ENCODE results near the gene HINFP.

The HINFP gene

DNA sequence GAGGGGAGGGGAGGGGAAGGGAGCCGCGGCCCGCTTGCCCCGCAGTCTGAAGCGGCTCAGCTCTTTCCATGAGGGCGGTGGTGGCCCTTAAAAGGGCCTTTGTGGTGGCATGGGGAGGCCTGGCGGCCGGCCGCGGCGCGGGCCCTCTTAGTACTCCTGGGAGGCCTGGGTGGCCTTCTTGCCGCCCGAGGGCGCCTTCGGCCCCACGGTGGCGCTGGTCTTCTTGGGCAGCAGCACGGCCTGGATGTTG lies 26.6 kb upstream of the HINFP start:
- peaks cover 60% of the 10 kb centered on the region for H3K36me3 ChIP-seq

DNA sequence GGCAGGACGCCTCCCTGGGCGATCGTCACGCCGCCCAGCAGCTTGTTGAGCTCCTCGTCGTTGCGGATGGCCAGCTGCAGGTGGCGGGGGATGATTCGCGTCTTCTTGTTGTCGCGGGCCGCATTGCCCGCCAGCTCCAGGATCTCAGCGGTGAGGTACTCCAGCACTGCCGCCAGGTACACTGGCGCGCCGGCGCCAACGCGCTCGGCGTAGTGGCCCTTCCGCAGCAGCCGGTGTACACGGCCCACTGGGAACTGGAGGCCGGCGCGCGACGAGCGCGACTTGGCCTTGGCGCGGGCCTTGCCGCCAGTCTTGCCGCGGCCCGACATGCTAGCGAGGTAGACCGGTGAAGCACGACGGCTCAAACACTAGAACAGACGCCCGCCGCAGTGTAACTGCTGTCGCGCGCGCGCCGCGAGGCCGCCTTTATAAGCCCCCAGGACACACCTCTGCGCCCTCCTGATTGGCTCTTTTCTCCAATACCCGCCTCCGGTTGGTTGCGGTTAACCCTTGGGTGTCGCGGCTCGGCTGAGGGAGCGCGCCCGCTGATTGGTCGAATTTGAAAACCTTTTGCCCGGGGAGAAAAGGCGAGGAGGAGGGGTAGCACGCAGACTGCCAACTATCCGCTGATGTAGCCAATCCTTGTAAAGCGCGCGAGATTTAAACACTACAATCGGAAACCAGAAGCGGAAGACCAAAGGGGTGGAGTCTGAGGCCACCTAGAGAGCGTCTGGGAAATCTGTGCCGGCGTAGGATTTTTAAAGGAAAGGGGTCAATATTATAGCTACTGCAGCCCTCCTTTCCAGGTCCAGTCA lies 26.1 kb upstream of the HINFP start:
- Histone ChIP-seq H3K27me3 (ENCODE audit: insufficient read depth, low read depth, severe bottlenecking) (no peaks in the 10 kb centered on the region), H3K9me3 (ENCODE audit: severe bottlenecking) (no peaks in the 10 kb centered on the region), H3K36me3 (peaks cover 60% of the 10 kb centered on the region), H3K27ac (peak overlapping the region; percentile 97), H3K4me3 (ENCODE audit: low read depth, low read length) (peak overlapping the region; percentile 67)
- DNase-seq: peak; percentile 99
- TF ChIP-seq, protein P1, sequence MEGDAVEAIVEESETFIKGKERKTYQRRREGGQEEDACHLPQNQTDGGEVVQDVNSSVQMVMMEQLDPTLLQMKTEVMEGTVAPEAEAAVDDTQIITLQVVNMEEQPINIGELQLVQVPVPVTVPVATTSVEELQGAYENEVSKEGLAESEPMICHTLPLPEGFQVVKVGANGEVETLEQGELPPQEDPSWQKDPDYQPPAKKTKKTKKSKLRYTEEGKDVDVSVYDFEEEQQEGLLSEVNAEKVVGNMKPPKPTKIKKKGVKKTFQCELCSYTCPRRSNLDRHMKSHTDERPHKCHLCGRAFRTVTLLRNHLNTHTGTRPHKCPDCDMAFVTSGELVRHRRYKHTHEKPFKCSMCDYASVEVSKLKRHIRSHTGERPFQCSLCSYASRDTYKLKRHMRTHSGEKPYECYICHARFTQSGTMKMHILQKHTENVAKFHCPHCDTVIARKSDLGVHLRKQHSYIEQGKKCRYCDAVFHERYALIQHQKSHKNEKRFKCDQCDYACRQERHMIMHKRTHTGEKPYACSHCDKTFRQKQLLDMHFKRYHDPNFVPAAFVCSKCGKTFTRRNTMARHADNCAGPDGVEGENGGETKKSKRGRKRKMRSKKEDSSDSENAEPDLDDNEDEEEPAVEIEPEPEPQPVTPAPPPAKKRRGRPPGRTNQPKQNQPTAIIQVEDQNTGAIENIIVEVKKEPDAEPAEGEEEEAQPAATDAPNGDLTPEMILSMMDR (IDR thresholded peaks at IDR 0.05; ENCODE audit: low read depth, low read length): no peak

More for the DNA sequence above, 26.6 kb upstream of the HINFP start:
- H3K4me3 ChIP-seq (ENCODE audit: low read depth, low read length): peak overlapping the region; percentile 67
- H3K9me3 ChIP-seq (ENCODE audit: severe bottlenecking): no peaks in the 10 kb centered on the region
- peak overlapping the region; percentile 97 for H3K27ac ChIP-seq
- TF ChIP-seq, protein P1 (IDR thresholded peaks at IDR 0.05; ENCODE audit: low read depth, low read length): peak; percentile 71
- no peaks in the 10 kb centered on the region for H3K27me3 ChIP-seq (ENCODE audit: insufficient read depth, low read depth, severe bottlenecking)
- no peak for DNase-seq

DNA sequence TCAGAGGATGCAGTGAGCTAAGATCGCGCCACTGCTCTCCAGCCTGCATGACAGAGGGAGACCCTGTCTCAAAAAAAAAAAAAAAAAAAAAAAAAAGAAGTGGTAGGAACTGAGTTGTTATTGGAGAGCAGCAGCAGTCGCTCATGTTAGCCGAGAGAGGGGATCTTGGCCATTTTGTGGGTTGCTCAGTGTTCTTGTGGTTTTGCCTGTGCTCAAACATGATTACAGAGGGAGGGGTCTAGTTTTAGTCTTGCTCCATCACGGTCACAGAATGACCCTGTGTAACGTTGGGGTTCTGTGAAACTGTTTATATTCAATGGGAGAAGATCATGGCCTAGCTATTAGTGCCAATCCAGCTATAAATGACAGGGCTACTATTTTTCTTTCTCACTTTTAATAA lies 21.7 kb upstream of the HINFP start:
- Histone ChIP-seq H3K27ac (no peak overlapping the region), H3K36me3 (peaks cover 33% of the 10 kb centered on the region), H3K4me3 (ENCODE audit: low read depth, low read length) (no peak overlapping the region), H3K9me3 (ENCODE audit: severe bottlenecking) (no peaks in the 10 kb centered on the region), H3K27me3 (ENCODE audit: insufficient read depth, low read depth, severe bottlenecking) (no peaks in the 10 kb centered on the region)
- TF ChIP-seq, protein P1 (IDR thresholded peaks at IDR 0.05; ENCODE audit: low read depth, low read length): no peak
- DNase-seq: no peak

DNA sequence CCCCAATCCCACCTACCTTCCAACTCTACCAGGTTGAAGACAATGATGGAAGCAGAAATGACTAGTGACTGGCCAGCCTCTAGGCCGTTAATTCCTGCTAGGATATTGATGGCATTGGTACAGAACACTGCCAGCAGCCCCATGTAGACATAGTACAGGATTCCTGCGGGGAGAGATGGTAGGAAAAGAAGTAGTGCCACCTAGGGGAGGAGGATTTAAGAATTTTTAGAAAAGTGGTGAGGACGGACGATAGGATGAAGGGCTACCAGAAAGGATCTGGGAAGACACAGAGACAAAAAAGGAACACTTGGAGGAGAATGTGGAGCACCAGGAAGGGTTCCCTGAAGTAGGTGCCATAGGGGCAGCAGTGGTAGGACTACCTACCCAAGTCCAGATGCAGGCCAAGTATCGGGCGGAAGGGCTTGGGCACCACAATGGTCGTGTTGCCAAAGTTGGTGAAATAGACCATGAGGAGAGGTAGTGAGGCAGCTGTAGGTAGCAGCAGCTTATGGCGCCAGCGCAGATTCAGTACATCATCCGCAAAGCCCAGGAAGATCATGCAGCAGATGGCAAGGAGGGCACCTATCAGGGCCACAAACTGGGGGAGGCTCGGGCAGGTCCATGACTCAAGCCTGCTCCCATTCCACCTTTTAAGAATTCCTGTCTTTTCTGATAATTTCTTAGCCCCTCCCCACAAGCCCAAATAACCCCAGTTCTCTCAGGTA lies 21.0 kb upstream of the HINFP start:
- TF ChIP-seq, protein P1 (IDR thresholded peaks at IDR 0.05; ENCODE audit: low read depth, low read length): peak; percentile 35; the same call in 1 of the 2 replicates
- peaks cover 28% of the 10 kb centered on the region for H3K36me3 ChIP-seq
- DNase-seq: no peak
- no peaks in the 10 kb centered on the region for H3K27me3 ChIP-seq (ENCODE audit: insufficient read depth, low read depth, severe bottlenecking)
- no peaks in the 10 kb centered on the region for H3K9me3 ChIP-seq (ENCODE audit: severe bottlenecking)
- peak overlapping the region; percentile 98 for H3K27ac ChIP-seq
- peak overlapping the region; percentile 68 for H3K4me3 ChIP-seq (ENCODE audit: low read depth, low read length)

DNA sequence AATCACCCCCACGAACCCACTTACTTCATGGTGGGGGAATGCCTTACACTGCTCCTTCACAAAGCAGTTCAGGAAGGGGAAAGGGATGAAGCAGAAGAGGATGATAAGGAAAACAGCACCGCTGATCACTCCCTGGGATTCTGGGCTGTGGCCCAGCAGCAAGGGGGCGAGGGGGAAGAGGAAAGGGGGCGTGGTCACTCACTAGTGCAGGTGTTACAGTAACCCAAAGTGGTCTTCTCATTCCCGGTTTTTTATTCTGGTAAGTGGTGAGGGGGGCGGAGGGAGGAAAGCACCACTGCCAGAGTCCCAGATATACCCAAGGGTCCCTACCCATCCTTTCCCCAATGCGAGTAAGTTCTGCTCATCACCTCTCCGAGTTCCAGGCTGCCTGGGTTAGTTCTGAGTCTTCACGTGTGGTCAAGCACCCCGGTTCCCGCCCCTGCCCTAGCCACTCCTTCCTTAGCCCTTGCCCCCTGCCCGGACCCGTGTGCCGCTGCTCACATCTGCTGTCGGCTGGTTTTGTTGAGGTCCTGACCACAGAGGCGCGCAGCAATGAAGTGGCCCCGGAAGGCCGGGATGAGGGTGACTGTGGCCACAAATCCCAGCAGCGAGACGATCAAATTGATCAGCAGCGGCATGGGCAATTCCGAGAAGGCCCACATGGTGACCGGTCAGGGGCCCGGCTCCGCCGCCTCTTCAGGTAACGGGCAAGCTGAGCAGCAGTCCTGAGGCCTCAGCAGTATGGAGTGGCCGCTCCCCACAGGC lies 20.2 kb upstream of the HINFP start:
- Histone ChIP-seq H3K36me3 (peaks cover 27% of the 10 kb centered on the region), H3K27me3 (ENCODE audit: insufficient read depth, low read depth, severe bottlenecking) (no peaks in the 10 kb centered on the region), H3K4me3 (ENCODE audit: low read depth, low read length) (peak overlapping the region; percentile 68), H3K27ac (peak overlapping the region; percentile 98), H3K9me3 (ENCODE audit: severe bottlenecking) (no peaks in the 10 kb centered on the region)
- no peak for DNase-seq
- TF ChIP-seq, protein P1 (IDR thresholded peaks at IDR 0.05; ENCODE audit: low read depth, low read length): no peak
